ENCODE results near the gene HSFX4.
"Not testable (repeated sequence)": the region's sequence is repeated elsewhere in the genome, so short reads cannot be mapped to it uniquely, and the experiment has no call there.

DNA sequence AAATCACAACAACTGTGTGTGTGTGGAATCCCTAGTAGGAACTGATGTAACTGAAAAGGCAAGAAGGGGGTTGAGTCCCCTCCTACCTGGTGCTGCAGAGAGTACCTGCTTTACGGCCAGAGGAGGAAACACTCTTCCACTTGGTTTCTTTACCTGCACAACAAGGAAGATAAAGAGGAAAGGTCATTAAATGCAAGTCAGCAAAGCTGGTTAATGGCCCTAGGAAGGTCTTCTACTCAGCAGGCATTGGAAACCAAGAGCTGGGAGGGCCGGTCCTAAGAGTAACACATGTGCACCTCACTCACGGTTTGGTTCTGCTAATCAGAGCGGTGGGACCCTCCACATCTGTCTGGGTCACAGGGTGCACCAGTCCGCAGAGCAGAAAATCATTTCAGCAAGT is 8.0 kb downstream of the HSFX4 start:
- not testable (repeated sequence) for TF ChIP-seq ZNF274 (IDR thresholded peaks at IDR 0.05; ENCODE audit: low read depth, low read length); SUZ12 (IDR thresholded peaks at IDR 0.05; ENCODE audit: extremely low read depth, insufficient read depth, insufficient read length); YY1 (IDR thresholded peaks at IDR 0.05; ENCODE audit: insufficient read depth, insufficient read length)

Data from NT2/D1 (cell line).